Measurements from ENCODE around the gene NOC4L.

GRCh38 chr12:132131229-132131628, 13.0 kb upstream of the NOC4L start:
- TF ChIP-seq POLR2AphosphoS5 (IDR thresholded peaks at IDR 0.05; ENCODE audit: insufficient read depth, low read depth, low read length) (no peak), CTCF (IDR thresholded peaks at IDR 0.05; ENCODE audit: extremely low read depth in 1 of 2, insufficient read depth in 1 of 2, low read depth in 1 of 2, low read length in 2 of 2) (no peak), EZH2 (IDR thresholded peaks at IDR 0.05; ENCODE audit: borderline replicate concordance, low read depth, low read length, severe bottlenecking) (no peak)
